HG03108 (cell line): ENCODE results near the gene TTLL13.

Experiments
- ATAC-seq: cut with Tn5 transposase; IDR thresholded peaks from one replicate; pipeline ENCODE4 v1.9.1; 2021; ENCODE audit warnings: moderate library complexity; ENCODE audit not compliant: unreplicated experiment

The TTLL13 gene

GRCh38 chr15:90249203-90249863 is at the start of gene TTLL13:
Gene TTLL13 (plus strand): TSS chr15:90249556. CDS start chr15:90250631, 1,075 bp downstream.
- ATAC-seq, result peak; percentile 69

- ATAC-seq, result peak; percentile 8
Observed at GRCh38 chr15:90200534-90201129, 48.7 kb upstream of the TTLL13 start.

- ATAC-seq, result peak; percentile 70
Observed at GRCh38 chr15:90201130-90201943, 48.0 kb upstream of the TTLL13 start, which contains the start of gene SEMA4B. Gene SEMA4B (plus strand): TSS chr15:90201330. CDS start chr15:90201579, 249 bp downstream.

- no peak for ATAC-seq
Observed at GRCh38 chr15:90201944-90202375, 47.4 kb upstream of the TTLL13 start.

- no peak for ATAC-seq
Observed at GRCh38 chr15:90202929-90203328, 46.4 kb upstream of the TTLL13 start.

- ATAC-seq, result no peak
Observed at GRCh38 chr15:90203473-90203872, 45.9 kb upstream of the TTLL13 start.

GRCh38 chr15:90203922-90204321 is 45.4 kb upstream of the TTLL13 start:
- ATAC-seq, result no peak

GRCh38 chr15:90205050-90205848 is 44.1 kb upstream of the TTLL13 start:
- ATAC-seq, result no peak

- no peak for ATAC-seq
Observed at GRCh38 chr15:90205886-90206285, 43.5 kb upstream of the TTLL13 start.

- no peak for ATAC-seq
Observed at GRCh38 chr15:90207252-90207651, 42.1 kb upstream of the TTLL13 start.

GRCh38 chr15:90208356-90208755 is 41.0 kb upstream of the TTLL13 start:
- no peak for ATAC-seq

GRCh38 chr15:90209591-90209990 is 39.8 kb upstream of the TTLL13 start:
- peak; percentile 50 for ATAC-seq

- no peak for ATAC-seq
Observed at GRCh38 chr15:90210593-90210992, 38.8 kb upstream of the TTLL13 start.

- no peak for ATAC-seq
Observed at GRCh38 chr15:90211009-90211408, 38.3 kb upstream of the TTLL13 start.

GRCh38 chr15:90211440-90212143 is 37.8 kb upstream of the TTLL13 start:
- ATAC-seq, result no peak

GRCh38 chr15:90212221-90213098 is 36.9 kb upstream of the TTLL13 start:
- ATAC-seq, result no peak

- no peak for ATAC-seq
Observed at GRCh38 chr15:90213122-90213817, 36.1 kb upstream of the TTLL13 start.

GRCh38 chr15:90213818-90214204 is 35.5 kb upstream of the TTLL13 start:
- ATAC-seq, result no peak
